ACHN (cell line): ENCODE measurements around the gene REEP3.
"Not testable (repeated sequence)": the region's sequence is repeated elsewhere in the genome, so short reads cannot be mapped to it uniquely, and the experiment has no call there.

ENCODE experiments used
- DNase-seq: peaks from one replicate; pipeline ENCODE4 v3.0.0-alpha.2; 2015
- in situ Hi-C: cut with HindIII; loops from 2 replicates; pipeline ENCODE4 v1.10.0; 2017; ENCODE audit warnings: low sequenced_read_pairs, low pct_ligation_motif_present, low pct_unique_long_range_greater_than_20kb

The REEP3 gene

GRCh38 chr10:63520500-63521415 lies at the start of gene REEP3:
TSS of gene REEP3 (plus strand) at chr10:63521401. CDS start at chr10:63521546, 145 bp downstream.
- in situ Hi-C loops = no loop called here
- peak; percentile 79 for DNase-seq

- no peak for DNase-seq
- in situ Hi-C loops = no loop called here
Observed at GRCh38 chr10:63474488-63474887, 46.7 kb upstream of the REEP3 start.

GRCh38 chr10:63477927-63478326 lies 43.3 kb upstream of the REEP3 start:
- DNase-seq = no peak
- in situ Hi-C loops = no loop called here

GRCh38 chr10:63478564-63478963 lies 42.6 kb upstream of the REEP3 start:
- in situ Hi-C loops = no loop called here
- no peak for DNase-seq

GRCh38 chr10:63480237-63480636 lies 41.0 kb upstream of the REEP3 start:
- in situ Hi-C loops = no loop called here
- DNase-seq = no peak

- DNase-seq = no peak
Observed at GRCh38 chr10:63481815-63482421, 39.3 kb upstream of the REEP3 start.

GRCh38 chr10:63483983-63484382 lies 37.2 kb upstream of the REEP3 start:
- DNase-seq = no peak

More at GRCh38 chr10:63481815-63482421, 39.3 kb upstream of the REEP3 start:
- in situ Hi-C loops = no loop called here

GRCh38 chr10:63487990-63488389 lies 33.2 kb upstream of the REEP3 start:
- in situ Hi-C loops = no loop called here
- no peak for DNase-seq

More at GRCh38 chr10:63483983-63484382, 37.2 kb upstream of the REEP3 start:
- in situ Hi-C loops = no loop called here

- no peak for DNase-seq
- in situ Hi-C loops = no loop called here
Observed at GRCh38 chr10:63489838-63490237, 31.4 kb upstream of the REEP3 start.

- DNase-seq = no peak
Observed at GRCh38 chr10:63491588-63492316, 29.4 kb upstream of the REEP3 start.

GRCh38 chr10:63492317-63492690 lies 28.9 kb upstream of the REEP3 start:
- DNase-seq, in situ Hi-C loops: not testable (repeated sequence)

More at GRCh38 chr10:63491588-63492316, 29.4 kb upstream of the REEP3 start:
- in situ Hi-C loops = no loop called here

GRCh38 chr10:63493004-63493403 lies 28.2 kb upstream of the REEP3 start:
- DNase-seq = no peak
- in situ Hi-C loops = no loop called here

GRCh38 chr10:63494951-63495350 lies 26.2 kb upstream of the REEP3 start:
- in situ Hi-C loops = no loop called here

GRCh38 chr10:63496561-63496960 lies 24.6 kb upstream of the REEP3 start:
- no peak for DNase-seq
- in situ Hi-C loops = no loop called here

More at GRCh38 chr10:63494951-63495350, 26.2 kb upstream of the REEP3 start:
- DNase-seq = no peak

GRCh38 chr10:63497321-63497720 lies 23.9 kb upstream of the REEP3 start:
- in situ Hi-C loops = no loop called here
- no peak for DNase-seq

GRCh38 chr10:63498665-63499064 lies 22.5 kb upstream of the REEP3 start:
- in situ Hi-C loops = no loop called here
- DNase-seq = no peak

- in situ Hi-C loops, DNase-seq: not testable (repeated sequence)
Observed at GRCh38 chr10:63500551-63500950, 20.6 kb upstream of the REEP3 start.

GRCh38 chr10:63501954-63502353 lies 19.2 kb upstream of the REEP3 start:
- in situ Hi-C loops = no loop called here
- DNase-seq = no peak

- in situ Hi-C loops = no loop called here
- no peak for DNase-seq
Observed at GRCh38 chr10:63502832-63503231, 18.4 kb upstream of the REEP3 start.
